SK-N-SH treated with all-trans-retinoic acid at 6 μM for 48 hours (cell line): ENCODE data around the gene AQP12A.

ENCODE experiments used
- ATAC-seq: fragments of 200-7000 bp; cut with Tn5 transposase; 3 replicates; pipeline ENCODE4 v1.9.1; 2020; ENCODE audit warnings: mild to moderate bottlenecking, moderate library complexity
- ARNTL ChIP-seq: fragments of 450-650 bp; formaldehyde crosslinking; IDR thresholded peaks from 2 replicates; pipeline ENCODE4 v1.5.0; 2020; ENCODE audit warnings: low read depth, mild to moderate bottlenecking, moderate library complexity, borderline replicate concordance
- BACH2 ChIP-seq: fragments of 250-450 bp; sonication (Bioruptor Pico); IDR thresholded peaks from 2 replicates; pipeline ENCODE4 v1.9.0; 2021; ENCODE audit warnings: mild to moderate bottlenecking, borderline replicate concordance
- CREB5 ChIP-seq: fragments of 250-450 bp; sonication (Bioruptor Pico); IDR thresholded peaks from 2 replicates; pipeline ENCODE4 v1.5.1; 2020; ENCODE audit warnings: low read depth, mild to moderate bottlenecking, moderate library complexity
- CSDC2 ChIP-seq: fragments of 250-450 bp; sonication (Bioruptor Pico); IDR thresholded peaks from 2 replicates; pipeline ENCODE4 v1.5.0; 2020; ENCODE audit warnings: mild to moderate bottlenecking, moderate library complexity
- CSRNP3 ChIP-seq: fragments of 250-450 bp; sonication (Bioruptor Pico); IDR thresholded peaks from 2 replicates; pipeline ENCODE4 v1.5.1; 2021; ENCODE audit warnings: mild to moderate bottlenecking, moderate library complexity
- ESRRG ChIP-seq: fragments of 250-450 bp; sonication (Bioruptor Pico); IDR thresholded peaks from 2 replicates; pipeline ENCODE4 v1.6.1; 2021; ENCODE audit warnings: mild to moderate bottlenecking
- GLIS3 ChIP-seq: fragments of 250-450 bp; sonication (Bioruptor Pico); IDR thresholded peaks from 2 replicates; pipeline ENCODE4 v1.5.0; 2020; ENCODE audit warnings: mild to moderate bottlenecking, moderate library complexity
- ISL1 ChIP-seq: fragments of 250-450 bp; sonication (Bioruptor Pico); IDR thresholded peaks from 2 replicates; pipeline ENCODE4 v2.1.2; 2022; ENCODE audit warnings: mild to moderate bottlenecking, moderate library complexity
- PATZ1 ChIP-seq: fragments of 250-450 bp; sonication (Bioruptor Pico); IDR thresholded peaks from 2 replicates; pipeline ENCODE4 v1.8.0; 2020; ENCODE audit warnings: mild to moderate bottlenecking, moderate library complexity, borderline replicate concordance
- PPARA ChIP-seq: fragments of 250-450 bp; sonication (Bioruptor Pico); IDR thresholded peaks from 2 replicates; pipeline ENCODE4 v1.5.0; 2020; ENCODE audit warnings: mild to moderate bottlenecking, borderline replicate concordance
- RARB ChIP-seq: fragments of 250-450 bp; sonication (Bioruptor Pico); IDR thresholded peaks from 2 replicates; pipeline ENCODE4 v1.8.0; 2021; ENCODE audit warnings: mild to moderate bottlenecking, moderate library complexity
- TCF4 ChIP-seq: fragments of 250-450 bp; sonication (Bioruptor Pico); IDR thresholded peaks from 2 replicates; pipeline ENCODE4 v1.8.0; 2021; ENCODE audit warnings: mild to moderate bottlenecking, moderate library complexity, borderline replicate concordance
- TOX ChIP-seq: fragments of 250-450 bp; sonication (Bioruptor Pico); IDR thresholded peaks from 2 replicates; pipeline ENCODE4 v1.8.0; 2021; ENCODE audit warnings: mild to moderate bottlenecking, moderate library complexity, borderline replicate concordance
- TSHZ2 ChIP-seq: fragments of 250-450 bp; sonication (Bioruptor Pico); IDR thresholded peaks from 2 replicates; pipeline ENCODE4 v1.5.0; 2020; ENCODE audit warnings: mild to moderate bottlenecking, moderate library complexity
- ZC3H10 ChIP-seq: fragments of 250-450 bp; sonication (Bioruptor Pico); IDR thresholded peaks from 2 replicates; pipeline ENCODE4 v1.5.1; 2021; ENCODE audit warnings: mild to moderate bottlenecking, moderate library complexity
- ZFP3 ChIP-seq: fragments of 250-450 bp; sonication (Bioruptor Pico); IDR thresholded peaks from 2 replicates; pipeline ENCODE4 v1.5.0; 2020; ENCODE audit warnings: mild to moderate bottlenecking, moderate library complexity
- ZNF565 ChIP-seq: fragments of 450-650 bp; formaldehyde crosslinking; conservative IDR thresholded peaks from 2 replicates; pipeline ENCODE4 v1.5.0; 2020; ENCODE audit warnings: low read depth, mild to moderate bottlenecking, moderate library complexity
- ZNF70 ChIP-seq: fragments of 450-650 bp; formaldehyde crosslinking; IDR thresholded peaks from 2 replicates; pipeline ENCODE4 v1.5.0; 2020; ENCODE audit warnings: mild to moderate bottlenecking, moderate library complexity
- ZNF8 ChIP-seq: fragments of 450-650 bp; formaldehyde crosslinking; IDR thresholded peaks from 2 replicates; pipeline ENCODE4 v1.5.0; 2020; ENCODE audit warnings: mild to moderate bottlenecking, moderate library complexity

The AQP12A gene

GRCh38 chr2:240719676-240720545 lies 28.2 kb downstream of the AQP12A start:
- no peak for ATAC-seq
- TF ChIP-seq CSRNP3 (CRISPR knock-in tag) (no peak), ARNTL (CRISPR knock-in tag) (no peak), TSHZ2 (no peak), CSDC2 (CRISPR knock-in tag) (no peak), GLIS3 (CRISPR knock-in tag) (no peak), ESRRG (CRISPR knock-in tag) (no peak), ZFP3 (CRISPR knock-in tag) (no peak), ZNF565 (CRISPR knock-in tag) (no peak), RARB (no peak), ZNF70 (no peak)

GRCh38 chr2:240720686-240721595 lies 29.3 kb downstream of the AQP12A start:
- no peak for ATAC-seq
- TF ChIP-seq CREB5, result no peak
- TF ChIP-seq BACH2 (CRISPR knock-in tag), result no peak
- no peak for TF ChIP-seq PPARA (CRISPR knock-in tag)
- no peak for TF ChIP-seq ARNTL (CRISPR knock-in tag)
- no peak for TF ChIP-seq ZNF70
- no peak for TF ChIP-seq CSRNP3 (CRISPR knock-in tag)
- TF ChIP-seq CSDC2 (CRISPR knock-in tag), result no peak
- TF ChIP-seq ZC3H10 (CRISPR knock-in tag), result no peak
- TF ChIP-seq PATZ1, result no peak
- no peak for TF ChIP-seq ZNF565 (CRISPR knock-in tag)
- TF ChIP-seq TSHZ2, result no peak
- TF ChIP-seq GLIS3 (CRISPR knock-in tag), result no peak
- no peak for TF ChIP-seq TCF4 (CRISPR knock-in tag)
- no peak for TF ChIP-seq RARB
- TF ChIP-seq ISL1 (CRISPR knock-in tag), result no peak
- no peak for TF ChIP-seq TOX (CRISPR knock-in tag)
- no peak for TF ChIP-seq ZNF8 (CRISPR knock-in tag)
